GM20000 (cell line): ENCODE data around the gene ADGB.
"Not testable (repeated sequence)": the region's sequence is repeated elsewhere in the genome, so short reads cannot be mapped to it uniquely, and the experiment has no call there.

Source experiments
- DNase-seq: peaks from one replicate; pipeline ENCODE4 v3.0.0; 2012; ENCODE audit warnings: low spot score
- CTCF ChIP-seq: IDR thresholded peaks from 2 replicates; pipeline ENCODE4 v1.5.1; 2012; ENCODE audit warnings: mild to moderate bottlenecking, control low read depth; ENCODE audit errors: extremely low read depth, missing control alignments

Gene ADGB

DNA sequence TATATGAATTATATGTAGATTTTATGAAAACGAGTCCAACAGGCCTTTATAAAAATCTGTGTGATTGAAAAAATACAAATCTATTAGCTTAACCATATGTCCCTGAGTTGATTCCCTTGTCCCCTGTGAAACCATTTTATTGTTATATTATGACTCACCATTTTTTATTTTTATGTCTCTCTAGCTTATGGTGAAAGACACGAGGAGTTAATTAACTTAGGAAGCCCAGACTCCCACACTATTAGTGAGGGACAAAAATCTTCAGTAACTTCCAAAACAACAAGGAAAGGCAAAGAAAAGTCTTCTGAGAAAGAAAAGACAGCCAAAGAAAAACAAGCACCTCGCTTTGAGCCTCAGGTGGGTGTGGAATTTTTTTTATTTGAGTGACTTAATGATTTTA is 183.1 kb downstream of the ADGB start:
- no peak for TF ChIP-seq CTCF
- DNase-seq = no peak

DNA sequence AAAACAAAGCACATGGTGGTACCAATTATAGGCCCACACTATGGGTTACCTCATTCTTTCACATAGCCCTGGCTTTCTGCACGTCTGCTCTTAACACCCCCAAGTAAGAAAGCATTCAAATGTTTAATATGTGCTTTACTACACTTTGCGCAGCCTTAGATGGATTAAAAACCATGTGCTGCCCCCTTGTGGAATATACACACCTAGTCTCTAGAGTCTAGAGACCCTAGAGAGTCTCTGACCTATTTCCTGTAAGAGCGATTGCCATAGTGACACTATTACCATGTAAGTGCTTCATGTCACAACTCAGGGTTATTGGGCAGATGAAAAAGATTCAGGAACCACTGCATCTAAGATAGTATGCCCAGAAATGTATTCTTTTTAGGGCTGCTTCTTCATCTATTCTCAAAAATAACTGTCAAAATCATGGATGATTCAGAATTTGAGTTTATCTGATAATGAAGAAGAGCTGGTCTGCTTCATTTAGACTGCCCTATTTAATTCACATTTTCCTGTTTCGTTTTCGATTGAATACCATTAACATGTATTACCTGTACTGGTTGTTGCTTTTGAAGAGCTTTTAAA is 186.3 kb downstream of the ADGB start:
- peak; percentile 47 for TF ChIP-seq CTCF
- DNase-seq = no peak

- no peak for TF ChIP-seq CTCF
- DNase-seq = no peak
Observed at GRCh38 chr6:146787876-146788508, 189.2 kb downstream of the ADGB start.

DNA sequence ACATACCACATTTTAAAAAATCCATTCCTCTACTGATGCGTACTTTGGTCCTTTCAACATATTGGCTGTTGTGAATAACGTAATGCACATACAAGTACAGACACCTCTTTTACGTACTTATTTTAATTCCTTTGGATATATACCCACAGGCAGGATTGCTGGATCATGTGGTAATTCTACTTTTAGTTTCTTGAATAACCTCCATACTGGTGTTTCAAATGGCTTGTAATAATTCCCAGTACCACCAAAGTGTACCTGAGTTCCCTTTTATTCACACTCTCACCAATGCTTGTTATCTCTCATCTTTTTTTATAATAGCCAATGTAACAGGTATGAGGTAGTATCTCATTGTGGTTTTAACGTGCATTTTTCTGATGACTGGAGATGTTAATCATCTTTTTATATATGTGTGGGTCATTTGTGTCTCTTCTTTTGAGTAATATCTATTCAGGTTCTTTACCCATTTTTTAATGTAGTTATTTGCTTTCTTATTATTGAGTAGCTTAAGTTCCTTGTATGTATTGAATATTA is 191.9 kb downstream of the ADGB start:
- no peak for DNase-seq
- no peak for TF ChIP-seq CTCF

GRCh38 chr6:146791930-146792329 is 193.2 kb downstream of the ADGB start:
- TF ChIP-seq CTCF = no peak
- DNase-seq = no peak

DNA sequence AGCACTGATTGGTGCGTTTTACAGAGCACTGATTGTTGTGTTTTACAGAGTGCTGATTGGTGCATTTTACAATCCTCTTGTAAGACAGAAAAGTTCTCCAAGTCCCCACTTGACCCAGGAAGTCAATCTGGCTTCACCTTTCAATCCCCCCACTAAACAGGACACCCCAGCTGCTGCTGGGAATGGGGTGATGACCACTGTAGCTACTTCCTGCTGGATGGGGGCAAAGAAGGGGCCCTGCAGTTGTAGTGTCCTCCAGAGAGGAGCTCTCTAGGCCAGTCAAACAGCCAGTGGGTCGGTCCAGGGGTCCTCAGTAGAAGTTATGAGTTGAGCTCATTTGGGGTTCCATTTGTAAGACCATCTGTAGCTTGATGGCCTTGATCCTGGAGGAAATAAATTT is 194.4 kb downstream of the ADGB start:
- DNase-seq = not testable (repeated sequence)

GRCh38 chr6:146795479-146796133 is 196.8 kb downstream of the ADGB start:
- DNase-seq = no peak
- TF ChIP-seq CTCF = no peak

DNA sequence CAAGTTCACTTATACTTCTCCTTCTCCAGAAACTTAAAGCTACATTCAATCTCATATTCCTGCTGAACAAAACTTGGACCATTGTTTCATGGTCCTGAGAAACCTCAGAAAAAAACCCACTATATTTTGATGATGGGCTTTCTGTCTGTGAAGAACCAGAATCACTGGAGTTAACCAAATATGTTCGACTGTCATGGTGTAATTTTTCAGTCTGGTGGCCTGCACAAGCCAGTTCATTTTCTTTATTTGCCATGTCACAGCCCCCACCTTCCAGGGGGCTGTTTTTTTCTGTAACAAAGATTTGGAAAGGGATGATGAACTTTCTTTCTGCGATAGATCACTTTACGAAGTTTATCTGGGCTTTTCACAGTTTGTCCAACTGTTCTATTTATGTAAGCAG is 204.4 kb downstream of the ADGB start:
- DNase-seq = not testable (repeated sequence)
